Measurements from ENCODE around the gene ACAP2.

DNA sequence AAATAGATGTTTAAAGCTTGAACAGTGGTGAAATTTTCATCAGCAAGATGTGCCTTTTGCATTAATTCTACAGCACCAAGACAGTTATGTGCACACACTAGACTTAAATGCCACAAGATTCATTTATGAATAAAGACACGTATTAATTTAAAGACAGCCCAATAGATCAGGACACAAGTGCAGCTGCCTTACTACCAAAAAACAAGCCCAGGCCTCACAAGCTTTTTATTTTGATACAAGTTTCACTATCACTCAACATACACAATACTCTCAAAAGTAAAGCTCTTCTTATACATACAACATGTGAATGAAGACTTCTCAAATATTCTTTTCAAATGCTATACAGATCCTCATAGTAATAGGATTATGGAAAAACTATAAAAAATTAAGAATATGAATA lies 2.4 kb downstream of the ACAP2 start:
- no peak for TF ChIP-seq POLR2AphosphoS5 (IDR thresholded peaks at IDR 0.05)
- TF ChIP-seq POLR2A (IDR thresholded peaks at IDR 0.05) = no peak
- TF ChIP-seq, protein P1, sequence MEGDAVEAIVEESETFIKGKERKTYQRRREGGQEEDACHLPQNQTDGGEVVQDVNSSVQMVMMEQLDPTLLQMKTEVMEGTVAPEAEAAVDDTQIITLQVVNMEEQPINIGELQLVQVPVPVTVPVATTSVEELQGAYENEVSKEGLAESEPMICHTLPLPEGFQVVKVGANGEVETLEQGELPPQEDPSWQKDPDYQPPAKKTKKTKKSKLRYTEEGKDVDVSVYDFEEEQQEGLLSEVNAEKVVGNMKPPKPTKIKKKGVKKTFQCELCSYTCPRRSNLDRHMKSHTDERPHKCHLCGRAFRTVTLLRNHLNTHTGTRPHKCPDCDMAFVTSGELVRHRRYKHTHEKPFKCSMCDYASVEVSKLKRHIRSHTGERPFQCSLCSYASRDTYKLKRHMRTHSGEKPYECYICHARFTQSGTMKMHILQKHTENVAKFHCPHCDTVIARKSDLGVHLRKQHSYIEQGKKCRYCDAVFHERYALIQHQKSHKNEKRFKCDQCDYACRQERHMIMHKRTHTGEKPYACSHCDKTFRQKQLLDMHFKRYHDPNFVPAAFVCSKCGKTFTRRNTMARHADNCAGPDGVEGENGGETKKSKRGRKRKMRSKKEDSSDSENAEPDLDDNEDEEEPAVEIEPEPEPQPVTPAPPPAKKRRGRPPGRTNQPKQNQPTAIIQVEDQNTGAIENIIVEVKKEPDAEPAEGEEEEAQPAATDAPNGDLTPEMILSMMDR (IDR thresholded peaks at IDR 0.05 in 8 of 11, conservative IDR thresholded peaks at IDR 0.05 in 3 of 11) = no peak

Data from spleen (tissue), 7 donors.